GM21825 (cell line): Measurements from ENCODE around the gene OSR1.
"Not testable (repeated sequence)": the region's sequence is repeated elsewhere in the genome, so short reads cannot be mapped to it uniquely, and the experiment has no call there.

Experiments used
- ATAC-seq: cut with Tn5 transposase; IDR thresholded peaks from one replicate; pipeline ENCODE4 v1.9.1; 2021; ENCODE audit warnings: mild to moderate bottlenecking, moderate library complexity; ENCODE audit not compliant: unreplicated experiment

OSR1 gene

GRCh38 chr2:19337202-19337601, 21.2 kb downstream of the OSR1 start:
- no peak for ATAC-seq

GRCh38 chr2:19336781-19337180, 21.6 kb downstream of the OSR1 start:
- no peak for ATAC-seq

DNA sequence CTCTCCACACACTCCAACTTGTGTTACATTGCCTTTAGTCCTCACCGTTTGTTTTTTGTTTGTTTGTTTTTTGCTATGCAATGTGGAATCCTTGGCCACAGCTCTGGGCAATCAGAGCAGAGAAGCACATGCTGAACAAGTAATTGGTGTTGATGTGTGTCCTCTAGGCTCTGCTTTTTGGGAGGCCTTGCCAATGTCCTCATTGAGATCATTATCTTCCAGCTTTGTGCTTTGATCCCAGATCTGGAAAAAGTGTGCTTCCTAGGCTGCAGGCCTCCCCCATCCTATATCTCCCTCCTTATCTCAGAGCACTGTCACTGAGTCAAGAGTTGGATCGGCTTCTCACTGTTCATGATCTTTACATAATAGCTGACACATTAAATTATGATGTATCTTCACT, 25.9 kb downstream of the OSR1 start:
- no peak for ATAC-seq

DNA sequence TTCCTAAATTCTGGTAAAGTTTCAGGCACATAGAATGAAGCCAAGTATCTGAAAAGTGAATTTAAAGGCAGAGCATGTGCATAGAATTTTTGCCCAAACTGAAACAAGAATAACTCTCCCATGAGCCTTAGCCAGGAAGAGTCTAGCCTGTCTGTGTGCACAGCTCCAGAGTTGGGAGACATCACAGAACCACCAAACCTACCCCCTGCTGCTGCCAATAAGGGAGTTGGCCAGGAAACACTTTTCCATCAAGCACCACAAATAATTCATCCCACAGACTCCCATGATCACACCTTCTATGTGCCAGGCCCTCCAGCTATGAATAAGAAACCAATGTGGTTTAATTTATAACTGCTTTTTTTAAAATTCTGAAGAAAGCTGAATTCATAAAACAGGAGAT, 27.0 kb downstream of the OSR1 start:
- ATAC-seq: no peak

DNA sequence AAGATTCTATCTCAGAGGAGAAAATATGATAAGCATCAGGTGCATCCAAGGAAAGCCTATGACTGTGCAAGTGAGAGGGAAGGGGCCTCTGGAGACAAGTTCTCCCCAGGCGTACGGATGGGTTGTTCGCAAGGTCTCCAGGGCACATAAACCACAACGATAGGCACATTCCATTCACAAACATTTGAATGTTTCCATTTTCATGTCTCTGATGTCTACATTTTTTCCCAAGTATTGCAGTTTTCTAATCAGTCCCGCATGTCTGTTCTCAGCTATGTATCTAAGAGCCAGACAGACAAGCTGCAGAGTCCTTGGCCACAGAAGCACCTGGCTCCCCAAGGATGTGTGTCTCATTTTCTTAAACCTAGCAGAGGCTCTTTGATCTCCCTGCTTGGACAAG, 28.0 kb downstream of the OSR1 start:
- no peak for ATAC-seq

- no peak for ATAC-seq
Observed at GRCh38 chr2:19329445-19329844, 29.0 kb downstream of the OSR1 start.

DNA sequence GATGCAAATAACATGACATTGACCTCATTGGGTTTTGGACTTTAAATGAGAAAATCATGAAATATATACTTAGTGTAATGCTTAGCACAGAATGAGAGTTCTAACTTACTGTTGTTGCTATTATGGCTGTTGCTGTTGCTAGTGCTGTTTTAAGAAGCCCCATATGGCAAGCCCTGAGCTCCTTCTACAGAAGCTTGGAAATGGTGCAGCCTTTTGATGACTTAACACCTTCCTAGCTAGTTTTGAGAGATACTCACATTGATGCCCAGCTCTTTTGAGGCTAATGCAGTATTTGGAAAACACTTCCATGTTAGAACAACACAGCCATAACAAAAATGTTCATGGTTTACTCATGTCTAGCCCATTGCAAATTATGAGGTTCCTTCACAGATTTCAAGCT, 30.9 kb downstream of the OSR1 start:
- no peak for ATAC-seq

- ATAC-seq: no peak
Observed at GRCh38 chr2:19321946-19322345, 36.5 kb downstream of the OSR1 start.

- no peak for ATAC-seq
Observed at GRCh38 chr2:19320813-19321212, 37.6 kb downstream of the OSR1 start.

- ATAC-seq: no peak
Observed at GRCh38 chr2:19319698-19320097, 38.7 kb downstream of the OSR1 start.

DNA sequence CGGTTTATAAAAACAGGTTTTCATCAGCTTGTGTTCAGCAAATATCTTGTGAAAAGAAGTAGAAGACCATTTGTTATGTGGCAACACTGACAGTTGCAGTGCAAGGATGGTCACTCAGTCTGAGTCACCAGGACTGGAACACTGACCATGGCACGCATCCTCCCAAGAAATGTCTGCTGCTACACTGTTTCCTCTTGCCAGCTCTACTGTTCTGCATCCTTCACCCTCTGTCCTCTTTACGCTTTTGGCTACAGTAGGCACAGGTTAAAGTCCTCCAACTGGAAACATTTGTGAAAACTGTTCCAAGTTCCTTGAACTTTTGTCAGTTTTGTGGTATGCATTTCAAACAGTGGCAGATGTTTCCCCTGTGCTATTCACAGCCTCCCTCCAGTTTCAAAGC, 39.4 kb downstream of the OSR1 start:
- no peak for ATAC-seq

- ATAC-seq: no peak
Observed at GRCh38 chr2:19313553-19313952, 44.9 kb downstream of the OSR1 start.

GRCh38 chr2:19312949-19313348, 45.5 kb downstream of the OSR1 start:
- ATAC-seq: no peak

DNA sequence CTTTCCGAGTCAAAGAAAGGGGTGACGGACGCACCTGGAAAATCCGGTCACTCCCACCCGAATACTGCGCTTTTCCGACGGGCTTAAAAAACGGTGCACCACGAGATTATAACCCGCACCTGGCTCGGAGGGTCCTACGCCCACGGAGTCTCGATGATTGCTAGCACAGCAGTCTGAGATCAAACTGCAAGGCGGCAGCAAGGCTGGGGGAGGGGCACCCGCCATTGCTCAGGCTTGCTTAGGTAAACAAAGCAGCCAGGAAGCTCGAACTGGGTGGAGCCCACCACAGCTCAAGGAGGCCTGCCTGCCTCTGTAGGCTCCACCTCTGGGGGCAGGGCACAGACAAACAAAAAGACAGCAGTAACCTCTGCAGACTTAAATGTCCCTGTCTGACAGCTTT, 52.4 kb downstream of the OSR1 start:
- not testable (repeated sequence) for ATAC-seq

DNA sequence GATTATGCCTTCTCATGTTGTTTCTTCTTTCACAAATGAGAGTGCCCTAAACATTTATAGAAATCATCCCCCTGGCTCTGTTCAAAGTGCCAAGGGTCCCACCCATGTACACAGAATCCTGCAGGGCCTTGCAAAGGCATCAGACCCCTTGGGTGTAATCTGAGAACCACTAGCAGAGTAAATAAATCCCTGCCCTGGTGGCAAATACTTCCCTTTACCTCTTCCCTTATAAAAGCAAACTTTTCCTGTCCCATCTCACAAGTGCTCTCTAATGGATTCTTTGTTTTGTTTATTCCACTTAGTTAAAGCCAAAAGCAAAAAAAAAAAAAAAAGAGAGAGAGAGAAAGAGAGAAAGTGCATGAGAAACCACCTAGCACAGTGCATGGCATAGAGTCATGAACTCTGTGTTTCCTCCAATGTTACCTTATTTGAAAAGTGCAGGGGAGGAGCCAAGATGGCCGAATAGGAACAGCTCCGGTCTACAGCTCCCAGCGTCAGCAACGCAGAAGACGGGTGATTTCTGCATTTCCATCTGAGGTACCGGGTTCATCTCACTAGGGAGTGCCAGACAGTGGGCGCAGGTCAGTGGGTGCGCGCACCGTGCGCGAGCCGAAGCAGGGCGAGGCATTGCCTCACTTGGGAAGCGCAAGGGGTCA, 52.9 kb downstream of the OSR1 start:
- ATAC-seq: not testable (repeated sequence)

DNA sequence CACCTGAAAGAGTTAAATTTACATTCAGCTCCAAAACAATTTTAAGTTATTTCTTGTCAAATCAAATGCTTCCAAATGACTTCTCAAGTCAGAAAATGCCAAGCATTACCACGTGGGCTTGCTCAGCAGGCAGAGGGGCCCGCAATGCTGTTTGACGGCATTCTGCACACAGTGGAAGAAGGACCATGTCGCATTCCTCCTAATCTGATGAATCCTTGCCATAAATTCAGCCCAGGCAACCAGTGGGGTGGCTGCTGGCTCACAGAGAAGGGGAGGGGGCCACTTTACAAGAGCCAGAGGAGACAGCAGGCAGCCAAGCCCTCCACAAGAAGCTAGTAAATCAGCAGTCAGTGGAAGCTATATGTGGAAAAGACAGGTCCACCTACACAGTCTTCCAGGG, 56.7 kb downstream of the OSR1 start:
- ATAC-seq: no peak
